Measurements from ENCODE around the gene SOX5. TPM values are rescaled to one million over a fixed set of nuclear protein-coding genes. Genes with fewer than 3 reads are reported as not detected.
"Not testable (repeated sequence)": the region's sequence is repeated elsewhere in the genome, so short reads cannot be mapped to it uniquely, and the experiment has no call there.

Gene SOX5
- total and polyA plus RNA-seq, 2 experiments from 2014 or later, result 1.0 to 4.7 TPM

GRCh38 chr12:23827353-23827752, 122.1 kb downstream of the SOX5 start:
- no peak overlapping the region for H3K4me3 Mint-ChIP-seq
- no peak for DNase-seq (ENCODE audit: low spot score)
- TF ChIP-seq ZNF462 (CRISPR knock-in tag; IDR thresholded peaks at IDR 0.05) (no peak), ZNF114 (CRISPR knock-in tag; IDR thresholded peaks at IDR 0.05) (no peak), CREB1 (CRISPR knock-in tag; IDR thresholded peaks at IDR 0.05; ENCODE audit: low read depth) (no peak), POLR2AphosphoS5 (IDR thresholded peaks at IDR 0.05; ENCODE audit: low read depth) (no peak), NANOG (IDR thresholded peaks at IDR 0.05; ENCODE audit: borderline replicate concordance) (no peak), EZH2phosphoT487 (IDR thresholded peaks at IDR 0.05; ENCODE audit: unreplicated experiment) (no peak), ETS1 (IDR thresholded peaks at IDR 0.05) (no peak), JUNB (IDR thresholded peaks at IDR 0.05; ENCODE audit: unreplicated experiment) (no peak), STAT1 (IDR thresholded peaks at IDR 0.05; ENCODE audit: unreplicated experiment) (no peak), EZH2 (IDR thresholded peaks at IDR 0.05; ENCODE audit: low read depth, unreplicated experiment) (no peak), REST (IDR thresholded peaks at IDR 0.05; ENCODE audit: unreplicated experiment) (no peak)

GRCh38 chr12:23825124-23825523, 124.3 kb downstream of the SOX5 start:
- not testable (repeated sequence) for H3K27me3 ChIP-seq (ENCODE audit: insufficient read depth); DNase-seq (ENCODE audit: low spot score); H3F3A ChIP-seq (replicated peaks; ENCODE audit: low read depth); H3K4me3 ChIP-seq; H3K4me3 Mint-ChIP-seq; H3K79me2 ChIP-seq (replicated peaks; ENCODE audit: insufficient read depth); H3K4me2 ChIP-seq; ATAC-seq; H3K27ac Mint-ChIP-seq; H3K27me3 Mint-ChIP-seq (ENCODE audit: insufficient read depth, low read depth, poor library complexity); H2AFZ ChIP-seq; H3K4me1 ChIP-seq (ENCODE audit: insufficient read depth); H3K36me3 ChIP-seq (ENCODE audit: insufficient read depth); H4K20me1 ChIP-seq (replicated peaks; ENCODE audit: insufficient read depth); H3K36me3 Mint-ChIP-seq (ENCODE audit: low read depth); H3K27ac ChIP-seq (ENCODE audit: low read depth); H3K4me1 Mint-ChIP-seq
- H3K9me2 ChIP-seq (ENCODE audit: insufficient read depth), result peaks cover 12% of the 10 kb centered on the region
- peaks cover 11% of the 10 kb centered on the region for H3K9me3 Mint-ChIP-seq

More at GRCh38 chr12:23827353-23827752, 122.1 kb downstream of the SOX5 start:
- no peak for ATAC-seq
- Histone ChIP-seq H3K27ac (ENCODE audit: low read depth) (no peak overlapping the region), H3K4me3 (no peak overlapping the region), H3K9me2 (ENCODE audit: insufficient read depth) (peaks cover 4% of the 10 kb centered on the region), H2AFZ (no peak overlapping the region), H3K4me1 (ENCODE audit: insufficient read depth) (peaks cover 4% of the 10 kb centered on the region; the same call in 1 of the 2 replicates), H3K79me2 (replicated peaks; ENCODE audit: insufficient read depth) (no peaks in the 10 kb centered on the region), H3K27me3 (ENCODE audit: insufficient read depth) (no peaks in the 10 kb centered on the region), H3K36me3 (ENCODE audit: insufficient read depth) (no peaks in the 10 kb centered on the region), H4K20me1 (replicated peaks; ENCODE audit: insufficient read depth) (no peaks in the 10 kb centered on the region), H3F3A (replicated peaks; ENCODE audit: low read depth) (no peaks in the 10 kb centered on the region), H3K4me2 (no peak overlapping the region)
- no peak overlapping the region for H3K27ac Mint-ChIP-seq
- no peaks in the 10 kb centered on the region for H3K27me3 Mint-ChIP-seq (ENCODE audit: insufficient read depth, low read depth, poor library complexity)
- peaks cover 11% of the 10 kb centered on the region for H3K4me1 Mint-ChIP-seq
- peaks cover 11% of the 10 kb centered on the region for H3K9me3 Mint-ChIP-seq
- peaks cover 8% of the 10 kb centered on the region for H3K36me3 Mint-ChIP-seq (ENCODE audit: low read depth)
